ENCODE measurements around the gene ZNF581. TPM values are rescaled to one million over a fixed set of nuclear protein-coding genes. Genes with fewer than 3 reads are reported as not detected.

ZNF581 gene
- total RNA-seq, 1 experiment from 2014 or later: 64.7 TPM

DNA sequence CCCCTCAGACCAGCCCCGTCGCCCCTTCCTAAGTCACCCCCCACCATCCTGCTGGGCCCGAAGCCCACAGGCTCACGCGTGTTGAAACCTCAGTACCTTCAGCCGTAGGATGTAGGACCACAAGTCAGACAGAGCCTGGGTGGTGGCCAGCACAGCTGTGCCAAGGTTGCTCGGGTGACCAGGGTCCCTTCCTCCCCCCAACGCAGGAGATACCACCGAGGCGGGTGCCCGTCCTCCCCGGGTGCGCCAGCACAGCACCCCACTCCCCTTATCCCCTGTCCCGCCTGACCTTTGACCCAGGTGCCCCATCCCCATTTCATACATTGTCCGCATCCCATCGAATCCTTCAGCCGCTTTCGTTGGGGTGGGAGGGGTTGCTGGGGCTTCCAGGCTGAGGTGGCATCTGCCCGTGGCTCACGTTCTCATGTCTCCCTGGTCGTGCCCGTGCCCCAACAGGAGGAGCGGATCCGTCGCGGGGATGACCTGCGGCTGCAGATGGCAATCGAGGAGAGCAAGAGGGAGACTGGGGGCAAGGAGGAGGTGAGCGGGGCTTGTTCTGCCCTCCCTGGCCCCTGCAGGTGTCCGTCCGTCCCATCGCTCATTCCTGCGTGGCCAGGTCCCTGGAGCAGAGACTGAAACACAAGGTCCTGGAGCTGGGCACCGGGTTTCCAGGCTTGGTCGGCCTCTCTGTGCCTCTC lies 46.1 kb downstream of the ZNF581 start:
- DNase-seq: peak; percentile 59
- Histone ChIP-seq H3K36me3 (replicated peaks; ENCODE audit: control insufficient read depth, insufficient read depth, low read length) (peaks cover 5% of the 10 kb centered on the region), H3K4me3 (ENCODE audit: insufficient read depth, low read depth, low read length) (no peak overlapping the region), H3K27me3 (ENCODE audit: control insufficient read depth, insufficient read depth, low read length) (no peaks in the 10 kb centered on the region)

DNA sequence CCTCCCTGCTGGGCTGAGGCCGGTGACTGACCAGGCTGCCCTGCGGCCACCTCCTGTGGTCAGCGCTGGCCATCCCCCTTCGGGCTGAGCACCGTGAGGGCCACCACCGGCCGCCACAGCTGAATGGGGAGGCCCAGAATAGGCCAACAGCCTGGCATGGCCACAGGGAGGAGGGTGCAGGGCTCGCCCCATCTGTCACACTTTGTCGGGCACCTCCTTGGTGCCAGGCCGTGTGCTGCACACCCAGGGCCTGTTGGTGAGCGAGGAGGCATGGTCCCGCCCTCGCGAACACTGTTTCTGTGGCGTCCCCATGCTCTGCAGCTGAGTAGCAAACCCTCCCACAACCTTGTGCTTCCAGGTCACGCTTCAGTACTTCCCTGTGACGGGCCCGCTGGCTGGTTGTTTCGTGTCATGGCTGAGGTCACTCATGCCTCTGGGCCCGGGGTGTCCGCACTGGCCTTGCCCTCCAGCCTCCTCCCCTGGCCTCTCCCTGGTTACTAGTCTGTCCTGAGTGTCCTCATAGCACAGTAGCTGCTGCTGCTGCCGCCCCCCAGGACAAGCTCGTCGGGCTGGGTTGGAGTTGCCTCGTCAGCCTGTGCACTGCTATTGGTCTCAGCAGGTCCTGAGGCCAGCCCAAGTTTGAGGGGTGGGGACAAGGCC lies 46.8 kb downstream of the ZNF581 start:
- H3K36me3 ChIP-seq (replicated peaks; ENCODE audit: control insufficient read depth, insufficient read depth, low read length): peaks cover 7% of the 10 kb centered on the region
- no peaks in the 10 kb centered on the region for H3K27me3 ChIP-seq (ENCODE audit: control insufficient read depth, insufficient read depth, low read length)
- H3K4me3 ChIP-seq (ENCODE audit: insufficient read depth, low read depth, low read length): no peak overlapping the region
- DNase-seq: peak; percentile 56

GRCh38 chr19:55690769-55691545 lies 47.5 kb downstream of the ZNF581 start:
- no peaks in the 10 kb centered on the region for H3K27me3 ChIP-seq (ENCODE audit: control insufficient read depth, insufficient read depth, low read length)
- no peak overlapping the region for H3K4me3 ChIP-seq (ENCODE audit: insufficient read depth, low read depth, low read length)
- H3K36me3 ChIP-seq (replicated peaks; ENCODE audit: control insufficient read depth, insufficient read depth, low read length): peaks cover 7% of the 10 kb centered on the region
- DNase-seq: peak; percentile 56

DNA sequence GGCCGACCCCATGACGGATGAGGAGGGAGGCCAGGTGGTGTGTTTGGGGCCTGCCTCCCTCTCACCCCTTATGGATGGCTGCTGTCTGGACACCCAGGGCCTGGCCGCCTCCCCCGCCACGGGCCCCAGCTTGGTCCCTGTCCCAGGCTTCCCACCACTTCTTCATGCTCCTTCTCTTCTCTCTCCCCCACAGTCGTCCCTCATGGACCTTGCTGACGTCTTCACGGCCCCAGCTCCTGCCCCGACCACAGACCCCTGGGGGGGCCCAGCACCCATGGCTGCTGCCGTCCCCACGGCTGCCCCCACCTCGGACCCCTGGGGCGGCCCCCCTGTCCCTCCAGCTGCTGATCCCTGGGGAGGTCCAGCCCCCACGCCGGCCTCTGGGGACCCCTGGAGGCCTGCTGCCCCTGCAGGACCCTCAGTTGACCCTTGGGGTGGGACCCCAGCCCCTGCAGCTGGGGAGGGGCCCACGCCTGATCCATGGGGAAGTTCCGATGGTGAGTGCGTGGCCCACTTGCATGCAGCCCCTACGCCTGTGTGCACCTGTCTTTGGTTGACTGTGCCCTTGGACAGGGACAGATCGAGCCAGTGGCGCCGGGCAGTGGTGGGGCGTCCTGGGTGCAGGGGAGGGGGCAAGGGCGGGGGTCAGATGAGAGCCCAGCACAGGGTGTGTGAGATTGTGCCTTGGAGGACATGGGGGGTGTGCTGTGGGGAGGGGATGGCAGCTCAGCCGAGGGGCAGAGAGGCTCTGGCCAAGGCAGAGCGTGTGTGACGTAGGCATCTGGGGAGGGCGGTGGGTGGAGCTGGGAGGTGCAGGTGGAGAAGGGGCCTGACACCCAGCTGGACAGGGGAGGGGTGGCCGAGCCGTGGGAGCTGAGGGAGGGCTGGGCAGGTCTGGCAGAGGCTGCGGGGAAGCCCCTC lies 48.4 kb downstream of the ZNF581 start:
- Histone ChIP-seq H3K27me3 (ENCODE audit: control insufficient read depth, insufficient read depth, low read length) (no peaks in the 10 kb centered on the region), H3K36me3 (replicated peaks; ENCODE audit: control insufficient read depth, insufficient read depth, low read length) (peaks cover 11% of the 10 kb centered on the region), H3K4me3 (ENCODE audit: insufficient read depth, low read depth, low read length) (no peak overlapping the region)
- DNase-seq: peak; percentile 66

GRCh38 chr19:55692681-55693081 lies 49.2 kb downstream of the ZNF581 start:
- peaks cover 11% of the 10 kb centered on the region for H3K36me3 ChIP-seq (replicated peaks; ENCODE audit: control insufficient read depth, insufficient read depth, low read length)
- H3K4me3 ChIP-seq (ENCODE audit: insufficient read depth, low read depth, low read length): no peak overlapping the region
- peak; percentile 65 for DNase-seq
- no peaks in the 10 kb centered on the region for H3K27me3 ChIP-seq (ENCODE audit: control insufficient read depth, insufficient read depth, low read length)

DNA sequence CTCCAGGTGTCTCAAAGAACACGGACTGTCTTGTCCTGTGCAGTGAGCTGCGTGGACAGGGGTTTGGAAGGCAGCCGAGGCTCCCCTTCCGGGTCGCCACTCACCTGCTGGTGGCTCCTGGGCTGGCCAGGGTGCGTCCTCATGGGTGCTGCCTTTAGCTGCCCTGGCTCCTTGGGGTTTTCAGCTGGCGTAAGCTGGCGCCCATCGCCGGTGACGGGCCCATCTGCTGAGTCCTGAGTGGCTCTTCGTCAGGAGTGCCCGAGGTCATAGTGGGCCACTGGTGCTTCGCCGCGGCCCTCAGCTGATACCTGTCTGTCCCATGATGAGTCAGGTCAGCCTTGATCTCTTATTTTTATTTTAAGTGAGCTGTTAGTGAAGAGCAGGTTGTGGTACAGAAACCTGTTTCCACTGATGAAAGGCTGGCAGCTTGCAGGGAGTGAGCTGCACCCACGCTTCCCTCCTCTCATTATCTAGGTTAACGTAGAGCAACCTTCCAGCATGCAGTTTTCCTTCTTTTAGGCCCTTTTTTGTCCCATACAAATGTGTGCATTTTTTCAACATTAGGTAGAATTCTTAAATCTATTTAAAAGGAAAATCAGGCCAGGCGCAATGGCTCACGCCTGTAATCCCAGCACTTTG lies 50.0 kb downstream of the ZNF581 start:
- peak; percentile 54 for DNase-seq
- H3K36me3 ChIP-seq (replicated peaks; ENCODE audit: control insufficient read depth, insufficient read depth, low read length): peaks cover 11% of the 10 kb centered on the region
- no peak overlapping the region for H3K4me3 ChIP-seq (ENCODE audit: insufficient read depth, low read depth, low read length)
- H3K27me3 ChIP-seq (ENCODE audit: control insufficient read depth, insufficient read depth, low read length): no peaks in the 10 kb centered on the region

GRCh38 chr19:55694241-55694655 lies 50.8 kb downstream of the ZNF581 start:
- DNase-seq: peak; percentile 56
- Histone ChIP-seq H3K36me3 (replicated peaks; ENCODE audit: control insufficient read depth, insufficient read depth, low read length) (peaks cover 11% of the 10 kb centered on the region), H3K27me3 (ENCODE audit: control insufficient read depth, insufficient read depth, low read length) (no peaks in the 10 kb centered on the region), H3K4me3 (ENCODE audit: insufficient read depth, low read depth, low read length) (no peak overlapping the region)

- no peaks in the 10 kb centered on the region for H3K27me3 ChIP-seq (ENCODE audit: control insufficient read depth, insufficient read depth, low read length)
- H3K4me3 ChIP-seq (ENCODE audit: insufficient read depth, low read depth, low read length): no peak overlapping the region
- peak; percentile 65 for DNase-seq
- H3K36me3 ChIP-seq (replicated peaks; ENCODE audit: control insufficient read depth, insufficient read depth, low read length): peaks cover 11% of the 10 kb centered on the region
These were observed 51.4 kb downstream of the ZNF581 start for GRCh38 chr19:55694656-55695491.

Other genes with a start within 250 kb of the ZNF581 start
- 369 and 380 TPM in 2 replicates for gene UBE2S, start 235.9 kb upstream of the ZNF581 start, total RNA-seq (2014; rRNA removed; shearing (Covaris generic))
- 0.04 and 0.07 TPM in 2 replicates for gene SHISA7, start 200.3 kb upstream of the ZNF581 start, total RNA-seq (2014; rRNA removed; shearing (Covaris generic))
- gene ISOC2, start 182.0 kb upstream of the ZNF581 start, total RNA-seq (2014; rRNA removed; shearing (Covaris generic)): 178 and 185 TPM in 2 replicates
- gene C19orf85, start 178.9 kb upstream of the ZNF581 start, total RNA-seq (2014; rRNA removed; shearing (Covaris generic)): 1.6 and 3.7 TPM in 2 replicates
- 5.8 and 8.1 TPM in 2 replicates for gene ZNF628, start 167.0 kb upstream of the ZNF581 start, total RNA-seq (2014; rRNA removed; shearing (Covaris generic))
- gene NAT14, start 158.5 kb upstream of the ZNF581 start, total RNA-seq (2014; rRNA removed; shearing (Covaris generic)): 56.0 and 71.2 TPM in 2 replicates
- 0.48 and 0.87 TPM in 2 replicates for gene SSC5D, start 155.2 kb upstream of the ZNF581 start, total RNA-seq (2014; rRNA removed; shearing (Covaris generic))
- 4.0 and 4.6 TPM in 2 replicates for gene SBK2, start 106.5 kb upstream of the ZNF581 start, total RNA-seq (2014; rRNA removed; shearing (Covaris generic))
- gene SBK3, start 98.1 kb upstream of the ZNF581 start, total RNA-seq (2014; rRNA removed; shearing (Covaris generic)): 0.17 and 2.4 TPM in 2 replicates
- gene ZNF579, start 62.8 kb upstream of the ZNF581 start, total RNA-seq (2014; rRNA removed; shearing (Covaris generic)): 17.2 and 20.5 TPM in 2 replicates
- gene FIZ1, start 44.1 kb upstream of the ZNF581 start, total RNA-seq (2014; rRNA removed; shearing (Covaris generic)): 4.3 and 4.7 TPM in 2 replicates
- 11.2 and 13.6 TPM in 2 replicates for gene ZNF524, start 43.4 kb upstream of the ZNF581 start, total RNA-seq (2014; rRNA removed; shearing (Covaris generic))
- gene ZNF865, start 38.0 kb upstream of the ZNF581 start, total RNA-seq (2014; rRNA removed; shearing (Covaris generic)): 3.5 and 4.9 TPM in 2 replicates
- 9.8 and 12.5 TPM in 2 replicates for gene ZNF784, start 19.1 kb upstream of the ZNF581 start, total RNA-seq (2014; rRNA removed; shearing (Covaris generic))
- 16.0 and 25.0 TPM in 2 replicates for gene ZNF580, start 2.6 kb upstream of the ZNF581 start, total RNA-seq (2014; rRNA removed; shearing (Covaris generic))
- gene CCDC106, start 4.6 kb downstream of the ZNF581 start, total RNA-seq (2014; rRNA removed; shearing (Covaris generic)): 13.2 and 14.4 TPM in 2 replicates
- gene U2AF2, start 11.4 kb downstream of the ZNF581 start, total RNA-seq (2014; rRNA removed; shearing (Covaris generic)): 231 and 289 TPM in 2 replicates
- 156 and 157 TPM in 2 replicates for gene EPN1, start 31.6 kb downstream of the ZNF581 start, total RNA-seq (2014; rRNA removed; shearing (Covaris generic))
- gene NLRP9, start 94.8 kb downstream of the ZNF581 start, total RNA-seq (2014; rRNA removed; shearing (Covaris generic)): not detected in 2 replicates
- not detected in 2 replicates for gene RFPL4A, start 115.4 kb downstream of the ZNF581 start, total RNA-seq (2014; rRNA removed; shearing (Covaris generic))
- not detected in 2 replicates for gene RFPL4AL1, start 125.5 kb downstream of the ZNF581 start, total RNA-seq (2014; rRNA removed; shearing (Covaris generic))
- gene NLRP11, start 188.3 kb downstream of the ZNF581 start, total RNA-seq (2014; rRNA removed; shearing (Covaris generic)): not detected in 2 replicates
- gene NLRP4, start 192.9 kb downstream of the ZNF581 start, total RNA-seq (2014; rRNA removed; shearing (Covaris generic)): not detected in 2 replicates